ENCODE measurements around the gene GRM7. TPM values are rescaled to one million over a fixed set of nuclear protein-coding genes. Genes with fewer than 3 reads are reported as not detected.

GRM7 gene
- total RNA-seq, 1 experiment from 2014 or later, result 0.28 TPM

- H3K18ac ChIP-seq (ENCODE audit: insufficient read length, low read depth, low read length), result no peak overlapping the region
- no peak overlapping the region for H2BK120ac ChIP-seq (ENCODE audit: low read depth, low read length, poor library complexity, severe bottlenecking)
- H3K4me3 Mint-ChIP-seq, result no peak overlapping the region
- TF ChIP-seq CTCF (conservative IDR thresholded peaks at IDR 0.05), result no peak
- no peaks in the 10 kb centered on the region for H3K79me1 ChIP-seq (ENCODE audit: insufficient read depth, low read depth, low read length, poor library complexity, severe bottlenecking)
- no peaks in the 10 kb centered on the region for H3K23me2 ChIP-seq (ENCODE audit: insufficient read length, low read depth, low read length, poor library complexity, severe bottlenecking)
- H2AFZ ChIP-seq (ENCODE audit: low read length), result no peak overlapping the region
- no peak overlapping the region for H4K91ac ChIP-seq (ENCODE audit: insufficient read length, low read depth, low read length)
- H2BK20ac ChIP-seq (ENCODE audit: low read depth, low read length, poor library complexity, severe bottlenecking), result no peak overlapping the region
- H3K27me3 ChIP-seq (ENCODE audit: insufficient read depth, low read length), result no peaks in the 10 kb centered on the region
- no peaks in the 10 kb centered on the region for H3K4me1 ChIP-seq (ENCODE audit: insufficient read depth, low read length)
- H3K79me2 ChIP-seq (ENCODE audit: insufficient read depth, low read length), result no peaks in the 10 kb centered on the region
- no peak overlapping the region for H2BK15ac ChIP-seq (ENCODE audit: low read depth, low read length)
- H2BK12ac ChIP-seq (ENCODE audit: insufficient read length, low read depth, low read length), result no peak overlapping the region
- H3K4me1 Mint-ChIP-seq, result no peaks in the 10 kb centered on the region
- H3K36me3 Mint-ChIP-seq (ENCODE audit: insufficient read depth in 1 of 3, low read depth in 3 of 3), result no peaks in the 10 kb centered on the region; a peak in 1 of 7 replicates
- no peak overlapping the region for H3K4me2 ChIP-seq (ENCODE audit: insufficient read depth, insufficient read length, low read length)
- no peaks in the 10 kb centered on the region for H4K20me1 ChIP-seq (ENCODE audit: control insufficient read depth, insufficient read depth, insufficient read length)
- H3K9ac ChIP-seq (ENCODE audit: extremely low read depth, insufficient read length, low read length), result no peak overlapping the region
- no peak overlapping the region for H3K4ac ChIP-seq (ENCODE audit: low read depth, low read length)
- H2BK5ac ChIP-seq (ENCODE audit: insufficient read length, low read length), result no peak overlapping the region
- H3K56ac ChIP-seq (ENCODE audit: insufficient read length, low read depth, low read length), result no peak overlapping the region
- no peaks in the 10 kb centered on the region for H3K27me3 Mint-ChIP-seq (ENCODE audit: low read depth)
- H3K9me3 Mint-ChIP-seq, result peaks cover 0 to 3% of the 10 kb centered on the region in 2 experiments; a peak in 1 of 5 replicates
- H3K23ac ChIP-seq (ENCODE audit: insufficient read length, low read depth, low read length), result no peak overlapping the region
- DNase-seq, result no peak
- H3K27ac ChIP-seq (ENCODE audit: insufficient read length, low read depth, low read length), result no peak overlapping the region
- H3K14ac ChIP-seq (ENCODE audit: insufficient read depth, low read length), result no peak overlapping the region
- no peak overlapping the region for H4K5ac ChIP-seq (ENCODE audit: insufficient read length, low read depth, low read length)
- H3T11ph ChIP-seq (ENCODE audit: low read length), result no peak overlapping the region
- H3K27ac Mint-ChIP-seq, result no peak overlapping the region
- no CpG with 5 or more reads among the region's 1 CpG for WGBS (ENCODE audit: extremely low coverage, insufficient read length, low lambda C conversion rate)
- H2AK5ac ChIP-seq (ENCODE audit: insufficient read length, low read length), result no peak overlapping the region
- H4K8ac ChIP-seq (replicated peaks; ENCODE audit: insufficient read length, low read depth, low read length), result no peak overlapping the region
- no peaks in the 10 kb centered on the region for H3K9me3 ChIP-seq (ENCODE audit: control insufficient read depth, low read depth, low read length)
Observed at GRCh38 chr3:6825524-6825923, 35.4 kb upstream of the GRM7 start.
